Hepatocyte (in vitro differentiated cells): ENCODE results near the gene GPC3. TPM values are rescaled to one million over a fixed set of nuclear protein-coding genes. Genes with fewer than 3 reads are reported as not detected.
A peak's percentile ranks its signal among the peaks of the same experiment; 100 is the strongest.

Source experiments
- DNase-seq: peaks from one replicate; pipeline ENCODE4 v3.0.0-alpha.2; 2016; ENCODE audit warnings: low spot score
- H2AFZ ChIP-seq: fragments of 200-600 bp; sonication (generic); 2 replicates; pipeline ENCODE4 v1.6.0; 2016; ENCODE audit warnings: antibody characterized with exemption, mild to moderate bottlenecking
- H3K27ac ChIP-seq: fragments of 200-600 bp; sonication (generic); 2 replicates; pipeline ENCODE4 v1.5.1; 2016; ENCODE audit warnings: mild to moderate bottlenecking
- H3K27me3 ChIP-seq: fragments of 200-600 bp; sonication (generic); 2 replicates; pipeline ENCODE4 v1.6.1; 2016
- H3K36me3 ChIP-seq: fragments of 200-600 bp; sonication (generic); replicated peaks from 2 replicates; pipeline ENCODE4 v1.5.1; 2016; ENCODE audit warnings: low read depth; ENCODE audit not compliant: insufficient read depth
- H3K4me1 ChIP-seq: fragments of 200-600 bp; sonication (generic); 2 replicates; pipeline ENCODE4 v1.5.1; 2016; ENCODE audit warnings: mild to moderate bottlenecking, moderate library complexity; ENCODE audit not compliant: insufficient read depth
- H3K4me2 ChIP-seq: fragments of 200-600 bp; sonication (generic); 2 replicates; pipeline ENCODE4 v1.6.0; 2016
- H3K4me3 ChIP-seq: fragments of 200-600 bp; sonication (generic); 2 replicates; pipeline ENCODE4 v1.5.1; 2016; ENCODE audit warnings: mild to moderate bottlenecking
- H3K79me2 ChIP-seq: fragments of 200-600 bp; sonication (generic); 2 replicates; pipeline ENCODE4 v1.6.0; 2017; ENCODE audit warnings: mild to moderate bottlenecking
- H3K9me2 ChIP-seq: fragments of 200-600 bp; sonication (generic); replicated peaks from 2 replicates; pipeline ENCODE4 v1.6.0; 2017; ENCODE audit warnings: mild to moderate bottlenecking; ENCODE audit not compliant: insufficient read depth
- H3K9me3 ChIP-seq: fragments of 200-600 bp; sonication (generic); 2 replicates; pipeline ENCODE4 v1.5.1; 2016; ENCODE audit warnings: low read depth, mild to moderate bottlenecking
- H4K20me1 ChIP-seq: fragments of 200-600 bp; sonication (generic); 2 replicates; pipeline ENCODE4 v1.6.0; 2016; ENCODE audit warnings: mild to moderate bottlenecking; ENCODE audit not compliant: insufficient read depth, poor library complexity, severe bottlenecking
- CTCF ChIP-seq: fragments of 200-600 bp; sonication (generic); IDR thresholded peaks from 2 replicates; pipeline ENCODE4 v1.5.1; 2016; ENCODE audit warnings: antibody characterized with exemption, mild to moderate bottlenecking; ENCODE audit not compliant: poor library complexity
- EZH2 ChIP-seq: fragments of 200-600 bp; sonication (generic); IDR thresholded peaks from 2 replicates; pipeline ENCODE4 v1.6.1; 2016; ENCODE audit warnings: antibody characterized with exemption, mild to moderate bottlenecking, borderline replicate concordance
- EZH2phosphoT487 ChIP-seq: fragments of 200-600 bp; sonication (generic); IDR thresholded peaks from one replicate; pipeline ENCODE4 v1.6.1; 2018; ENCODE audit warnings: antibody characterized with exemption, mild to moderate bottlenecking, low read depth, moderate library complexity; ENCODE audit not compliant: unreplicated experiment, severe bottlenecking
- WGBS: methylation state at CpG from one replicate; pipeline ENCODE4 v1.1.6; 2016; ENCODE audit warnings: low lambda C conversion rate; ENCODE audit errors: missing lambda C conversion rate; 5-methylcytosine and 5-hydroxymethylcytosine counted together
- polyA plus RNA-seq: library from polyadenylated mRNA; unstranded; fragments of >200 nt; fragmentation: Nextera tagmentation; extraction: Ambion mirVana; gene quantifications from 2 replicates; pipeline ENCODE4 v1.2.1, GENCODE V29; 2016
- total RNA-seq: library from RNA; depleted of rRNA; stranded (reverse); fragments of >200 nt; gene quantifications from 2 replicates; pipeline ENCODE4 v1.2.3, GENCODE V29; 2014

Gene GPC3
- total and polyA plus RNA-seq, 2 experiments from 2014 or later = 789 to 860 TPM

GRCh38 chrX:133984857-133985163, 584 bp downstream of the GPC3 start:
- peak overlapping the region; percentile 85 for H3K4me2 ChIP-seq

DNA sequence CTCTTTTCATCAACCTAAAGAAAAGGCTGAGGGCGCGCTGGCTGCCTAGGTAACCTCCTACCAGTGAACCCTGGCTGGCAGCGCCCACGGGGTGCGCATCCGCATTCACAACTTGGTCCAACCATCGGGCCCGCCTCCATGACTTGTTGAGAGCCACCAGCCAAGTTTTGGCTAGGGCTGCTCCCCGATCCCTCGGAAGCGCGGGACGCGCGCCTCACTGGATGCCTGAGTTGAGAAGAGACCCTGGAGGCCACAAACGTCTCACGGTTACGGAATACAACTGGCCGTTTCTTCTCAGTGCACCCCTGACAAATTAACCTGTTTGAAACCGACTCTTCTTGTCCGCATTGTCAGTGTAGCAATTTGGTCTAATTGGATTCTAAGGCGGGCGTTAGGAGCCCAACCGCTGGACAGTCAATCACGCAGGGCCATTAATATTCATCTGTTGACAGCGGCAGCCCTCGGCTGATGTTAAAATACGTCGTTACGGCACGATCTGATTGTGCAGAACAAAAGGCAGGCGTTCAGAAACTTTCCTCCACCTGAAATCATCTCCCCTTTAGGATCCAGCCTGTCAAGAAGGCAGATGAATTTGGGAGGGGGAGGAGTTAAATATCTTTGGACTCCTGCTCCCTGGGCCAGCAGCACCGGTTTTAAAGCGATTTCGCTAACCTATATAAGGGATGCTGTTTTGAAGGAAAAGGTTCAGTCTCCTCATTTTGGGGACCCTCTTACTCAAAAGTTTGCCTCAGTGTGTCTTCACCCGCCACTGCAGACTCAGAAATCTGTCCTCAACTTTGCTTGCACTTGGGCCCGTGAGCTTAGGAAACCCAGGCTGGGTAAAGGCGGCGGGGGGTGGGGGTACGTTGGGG, 1.2 kb downstream of the GPC3 start:
- Histone ChIP-seq H4K20me1 (no peaks in the 10 kb centered on the region), H3K27ac (no peak overlapping the region), H2AFZ (peak overlapping the region; percentile 9), H3K9me3 (no peaks in the 10 kb centered on the region), H3K4me2 (peak overlapping the region; percentile 85), H3K4me3 (peak overlapping the region; percentile 46), H3K36me3 (no peaks in the 10 kb centered on the region), H3K4me1 (peaks cover 11% of the 10 kb centered on the region), H3K79me2 (peaks cover 37% of the 10 kb centered on the region), H3K9me2 (no peaks in the 10 kb centered on the region), H3K27me3 (no peaks in the 10 kb centered on the region)
- no peak for DNase-seq
- WGBS = 52% methylated on average over 39 of the region's 40 CpGs
- TF ChIP-seq CTCF (no peak), EZH2phosphoT487 (no peak)

More at GRCh38 chrX:133984857-133985163, 584 bp downstream of the GPC3 start:
- Histone ChIP-seq H3K79me2 (peaks cover 33% of the 10 kb centered on the region), H2AFZ (peak overlapping the region; percentile 40), H3K27me3 (no peaks in the 10 kb centered on the region), H3K27ac (no peak overlapping the region), H3K4me1 (peaks cover 9% of the 10 kb centered on the region), H3K36me3 (no peaks in the 10 kb centered on the region), H4K20me1 (no peaks in the 10 kb centered on the region), H3K4me3 (peak overlapping the region; percentile 42), H3K9me3 (no peaks in the 10 kb centered on the region), H3K9me2 (no peaks in the 10 kb centered on the region)
- 26% methylated on average over 10 of the region's 16 CpGs for WGBS
- no peak for TF ChIP-seq EZH2
- TF ChIP-seq CTCF = no peak
- TF ChIP-seq EZH2phosphoT487 = no peak
- DNase-seq = no peak

- peaks cover 39% of the 10 kb centered on the region for H3K79me2 ChIP-seq
- H3K36me3 ChIP-seq = no peaks in the 10 kb centered on the region
- TF ChIP-seq EZH2 (no peak), CTCF (no peak), EZH2phosphoT487 (no peak)
- H2AFZ ChIP-seq = no peak overlapping the region
- H3K4me1 ChIP-seq = peaks cover 11% of the 10 kb centered on the region
- H3K4me3 ChIP-seq = peak overlapping the region; percentile 12
- no peak overlapping the region for H3K27ac ChIP-seq
- H3K4me2 ChIP-seq = peak overlapping the region; percentile 85
- no peaks in the 10 kb centered on the region for H3K9me2 ChIP-seq
- no peaks in the 10 kb centered on the region for H3K27me3 ChIP-seq
- WGBS = 38% methylated on average over 8 of the region's 8 CpGs
- no peak for DNase-seq
- H4K20me1 ChIP-seq = no peaks in the 10 kb centered on the region
- H3K9me3 ChIP-seq = no peaks in the 10 kb centered on the region
Observed at GRCh38 chrX:133983256-133983973, 2.0 kb downstream of the GPC3 start.
